ENCODE data around the gene TENT4B.

DNA sequence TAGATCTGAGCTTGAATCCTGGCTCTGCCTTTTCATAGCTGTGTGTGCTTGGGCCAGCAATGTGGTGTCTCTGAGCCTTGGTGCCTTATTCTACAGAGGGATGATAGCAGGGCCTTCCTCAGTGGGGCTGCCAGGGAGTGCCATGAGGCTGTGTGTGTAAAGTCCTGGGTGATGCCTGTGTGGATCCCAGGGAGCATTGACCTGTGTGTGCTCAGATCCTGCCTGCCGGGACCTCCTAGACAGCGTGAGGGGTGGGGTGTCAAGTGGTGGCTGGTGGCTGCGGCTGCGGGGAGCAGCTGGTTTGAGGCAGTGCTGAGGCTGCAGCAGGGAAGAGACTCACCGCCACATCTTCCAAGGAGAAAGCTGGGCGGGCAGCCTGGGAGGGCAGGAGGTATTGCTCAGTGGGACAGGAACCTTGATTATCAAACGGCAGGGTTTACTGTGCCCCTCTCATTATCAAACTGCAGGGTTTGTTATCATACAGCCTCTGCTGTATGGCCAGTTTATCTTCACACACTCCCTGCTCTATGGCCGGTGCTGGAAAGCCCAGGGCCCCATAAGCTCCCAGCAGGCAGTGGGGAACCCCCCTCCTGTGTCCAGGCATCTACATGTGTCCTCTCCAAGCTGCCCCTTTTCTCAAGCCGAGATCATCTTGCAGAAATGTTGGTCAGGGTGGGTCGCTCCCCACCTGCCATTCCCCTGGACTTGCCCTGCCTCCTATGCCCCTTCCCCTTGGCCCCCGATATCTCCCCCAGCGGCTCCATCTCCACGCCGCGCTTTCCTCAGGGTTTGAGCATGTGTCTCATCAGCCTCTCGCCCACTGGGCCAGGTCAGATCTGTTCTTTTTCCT lies 110.2 kb downstream of the TENT4B start:
- no peak for TF ChIP-seq SMC3 (IDR thresholded peaks at IDR 0.05)
- TF ChIP-seq RFX5 (IDR thresholded peaks at IDR 0.05): no peak
- TF ChIP-seq POLR2A (IDR thresholded peaks at IDR 0.05; ENCODE audit: low read length): no peak
- TF ChIP-seq, protein P1, sequence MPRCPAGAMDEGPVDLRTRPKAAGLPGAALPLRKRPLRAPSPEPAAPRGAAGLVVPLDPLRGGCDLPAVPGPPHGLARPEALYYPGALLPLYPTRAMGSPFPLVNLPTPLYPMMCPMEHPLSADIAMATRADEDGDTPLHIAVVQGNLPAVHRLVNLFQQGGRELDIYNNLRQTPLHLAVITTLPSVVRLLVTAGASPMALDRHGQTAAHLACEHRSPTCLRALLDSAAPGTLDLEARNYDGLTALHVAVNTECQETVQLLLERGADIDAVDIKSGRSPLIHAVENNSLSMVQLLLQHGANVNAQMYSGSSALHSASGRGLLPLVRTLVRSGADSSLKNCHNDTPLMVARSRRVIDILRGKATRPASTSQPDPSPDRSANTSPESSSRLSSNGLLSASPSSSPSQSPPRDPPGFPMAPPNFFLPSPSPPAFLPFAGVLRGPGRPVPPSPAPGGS (IDR thresholded peaks at IDR 0.05): no peak
- TF ChIP-seq EP300 (IDR thresholded peaks at IDR 0.05): no peak
- TF ChIP-seq, protein P2, sequence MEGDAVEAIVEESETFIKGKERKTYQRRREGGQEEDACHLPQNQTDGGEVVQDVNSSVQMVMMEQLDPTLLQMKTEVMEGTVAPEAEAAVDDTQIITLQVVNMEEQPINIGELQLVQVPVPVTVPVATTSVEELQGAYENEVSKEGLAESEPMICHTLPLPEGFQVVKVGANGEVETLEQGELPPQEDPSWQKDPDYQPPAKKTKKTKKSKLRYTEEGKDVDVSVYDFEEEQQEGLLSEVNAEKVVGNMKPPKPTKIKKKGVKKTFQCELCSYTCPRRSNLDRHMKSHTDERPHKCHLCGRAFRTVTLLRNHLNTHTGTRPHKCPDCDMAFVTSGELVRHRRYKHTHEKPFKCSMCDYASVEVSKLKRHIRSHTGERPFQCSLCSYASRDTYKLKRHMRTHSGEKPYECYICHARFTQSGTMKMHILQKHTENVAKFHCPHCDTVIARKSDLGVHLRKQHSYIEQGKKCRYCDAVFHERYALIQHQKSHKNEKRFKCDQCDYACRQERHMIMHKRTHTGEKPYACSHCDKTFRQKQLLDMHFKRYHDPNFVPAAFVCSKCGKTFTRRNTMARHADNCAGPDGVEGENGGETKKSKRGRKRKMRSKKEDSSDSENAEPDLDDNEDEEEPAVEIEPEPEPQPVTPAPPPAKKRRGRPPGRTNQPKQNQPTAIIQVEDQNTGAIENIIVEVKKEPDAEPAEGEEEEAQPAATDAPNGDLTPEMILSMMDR (IDR thresholded peaks at IDR 0.05): no peak

Measured in A549 (cell line).